K562 (cell line): ENCODE data around the gene BNIP2. TPM values are rescaled to one million over a fixed set of nuclear protein-coding genes. Genes with fewer than 3 reads are reported as not detected.
A peak's percentile ranks its signal among the peaks of the same experiment; 100 is the strongest.

Experiments used
- BRF1 ChIP-seq: IDR thresholded peaks from 3 replicates; pipeline ENCODE4 v1.6.1; 2011; ENCODE audit warnings: borderline replicate concordance, mild to moderate bottlenecking; ENCODE audit not compliant: insufficient read length; ENCODE audit errors: extremely low read depth
- CHD4 ChIP-seq: fragments of 200-600 bp; sonication (generic); IDR thresholded peaks from 3 replicates; pipeline ENCODE4 v1.6.1; 2012; ENCODE audit warnings: low read depth, mild to moderate bottlenecking, mixed read lengths, low read length, inconsistent platforms; ENCODE audit not compliant: insufficient read depth, insufficient replicate concordance, poor library complexity, severe bottlenecking
- E2F1 ChIP-seq: sonication (generic); formaldehyde crosslinking; IDR thresholded peaks from 2 replicates; pipeline ENCODE4 v1.8.1; 2023; ENCODE audit warnings: mild to moderate bottlenecking, missing genetic modification reagents, moderate library complexity
- ETS2 ChIP-seq: IDR thresholded peaks from 2 replicates; pipeline ENCODE4 v1.6.1; 2016; ENCODE audit warnings: borderline replicate concordance, missing genetic modification characterization, mild to moderate bottlenecking, moderate library complexity, missing compliant biosample characterization; ENCODE audit not compliant: poor library complexity, severe bottlenecking
- GMEB1 ChIP-seq: fragments of 250-450 bp; sonication (Bioruptor Pico); IDR thresholded peaks from 2 replicates; pipeline ENCODE4 v1.4.0; 2020; ENCODE audit warnings: mild to moderate bottlenecking
- GTF2A2 ChIP-seq: IDR thresholded peaks from 2 replicates; pipeline ENCODE4 v1.6.1; 2016; ENCODE audit warnings: mild to moderate bottlenecking, missing genetic modification characterization, missing compliant biosample characterization
- HMBOX1 ChIP-seq: sonication (generic); IDR thresholded peaks from 2 replicates; pipeline ENCODE4 v1.6.1; 2016
- ILK ChIP-seq: fragments of 450-650 bp; IDR thresholded peaks from 2 replicates; pipeline ENCODE4 v1.6.1; 2016; ENCODE audit warnings: missing genetic modification characterization, low read depth, mild to moderate bottlenecking, missing compliant biosample characterization, moderate library complexity, borderline replicate concordance
- MECOM ChIP-seq: fragments of 250-450 bp; sonication (Bioruptor Pico); IDR thresholded peaks from 2 replicates; pipeline ENCODE4 v1.8.0; 2022; ENCODE audit warnings: inconsistent platforms
- MLX ChIP-seq, 2 experiments: fragments of 450-650 bp in 1 of 2; sonication (generic) in 1 of 2; formaldehyde crosslinking; conservative IDR thresholded peaks; 2 replicates each; pipeline versions ENCODE4 v1.4.0 to v1.8.1; 2020 to 2022; ENCODE audit warnings: mild to moderate bottlenecking in 1 of 2, missing genetic modification reagents in 1 of 2
- PHF8 ChIP-seq: fragments of 200-600 bp; sonication (generic); IDR thresholded peaks from 2 replicates; pipeline ENCODE4 v1.6.1; 2012; ENCODE audit warnings: mixed run types, mild to moderate bottlenecking, inconsistent platforms, low read length, moderate library complexity, borderline replicate concordance
- POLR2H ChIP-seq: IDR thresholded peaks from 2 replicates; pipeline ENCODE4 v1.6.1; 2016; ENCODE audit warnings: missing genetic modification characterization, low read depth, mild to moderate bottlenecking, control low read depth, missing compliant biosample characterization, moderate library complexity
- TBL1XR1 ChIP-seq, 2 experiments: IDR thresholded peaks; 2 replicates each; pipeline ENCODE4 v1.6.1; 2012; ENCODE audit warnings: improper control_type of control experiment in 2 of 2, low read length in 2 of 2, mild to moderate bottlenecking in 1 of 2
- ZNF143 ChIP-seq: sonication (generic); formaldehyde crosslinking; IDR thresholded peaks from 2 replicates; pipeline ENCODE4 v1.9.0; 2022; ENCODE audit warnings: mild to moderate bottlenecking, missing genetic modification reagents
- ZNF41 ChIP-seq: fragments of 250-450 bp; sonication (Bioruptor Pico); conservative IDR thresholded peaks from 2 replicates; pipeline ENCODE4 v1.4.0; 2020; ENCODE audit warnings: mild to moderate bottlenecking
- ZNF436 ChIP-seq: fragments of 250-450, 450-650 bp; sonication (Bioruptor Pico); formaldehyde crosslinking; IDR thresholded peaks from 2 replicates; pipeline ENCODE4 v1.7.0; 2020; ENCODE audit warnings: mild to moderate bottlenecking
- ZNF449 ChIP-seq: fragments of 250-450 bp; sonication (Bioruptor Pico); IDR thresholded peaks from 2 replicates; pipeline ENCODE4 v1.8.0; 2022; ENCODE audit warnings: moderate library complexity, mild to moderate bottlenecking, inconsistent platforms
- ZNF512 ChIP-seq: IDR thresholded peaks from 2 replicates; pipeline ENCODE4 v1.6.1; 2016; ENCODE audit warnings: missing genetic modification characterization, missing compliant biosample characterization
- polyA plus RNA-seq, 8 experiments: library from polyadenylated mRNA; depleted of rRNA in 4 of 8; stranded (reverse) in 5 of 8; unstranded in 3 of 8; fragments of >200 nt; fragmentation: Nextera tagmentation in 2 of 8; fragmentation: Illumina TruSeq in 1 of 8; extraction: Ambion mirVana in 2 of 8; extraction: Trizol in 1 of 8; gene quantifications; 2 replicates each; pipeline versions ENCODE4 v1.2.1 to v1.2.3, GENCODE V29; 2011 to 2014; ENCODE audit warnings: inconsistent platforms in 1 of 8, missing spikeins in 1 of 8
- total RNA-seq, 7 experiments: library from RNA; depleted of rRNA in 6 of 7; stranded (reverse); fragments of >200 nt in 6 of 7; fragmentation: Illumina TruSeq in 2 of 7; extraction: Trizol in 2 of 7; gene quantifications; 2 replicates each; pipeline versions ENCODE4 v1.2.1 to v1.2.3, GENCODE V29; 2011 to 2021; ENCODE audit warnings: low replicate concordance in 1 of 7

Gene BNIP2
- total and polyA plus RNA-seq, 9 of the 15 experiments (the other 6 are each of a cell fraction or from before 2014, with no cell fraction given): 19.6 to 88.0 (median 52.5) TPM

GRCh38 chr15:59689626-59690236 lies 611 bp upstream of the BNIP2 start (continued):
- TF ChIP-seq GTF2A2 (no peak), MECOM (CRISPR knock-in tag) (no peak), PHF8 (no peak; the same call in 1 of the 2 replicates), E2F1 (CRISPR knock-in tag) (no peak), CHD4 (no peak), ZNF41 (CRISPR knock-in tag) (no peak), GMEB1 (no peak), POLR2H (tag) (no peak), MLX (CRISPR knock-in tag; conservative IDR thresholded peaks at IDR 0.05) (no peak), BRF1 (no peak), ZNF143 (CRISPR knock-in tag) (no peak), ZNF512 (tag) (no peak; the same call in none of the 2 replicates), HMBOX1 (peak; percentile 59), ZNF449 (no peak), ETS2 (tag) (no peak), ILK (no peak), ZNF436 (CRISPR knock-in tag) (no peak), TBL1XR1 (IDR thresholded peaks at IDR 0.05; ENCODE audit: low read length in 2 of 2) (no peak)
